ENCODE measurements around the gene CEP112.

DNA sequence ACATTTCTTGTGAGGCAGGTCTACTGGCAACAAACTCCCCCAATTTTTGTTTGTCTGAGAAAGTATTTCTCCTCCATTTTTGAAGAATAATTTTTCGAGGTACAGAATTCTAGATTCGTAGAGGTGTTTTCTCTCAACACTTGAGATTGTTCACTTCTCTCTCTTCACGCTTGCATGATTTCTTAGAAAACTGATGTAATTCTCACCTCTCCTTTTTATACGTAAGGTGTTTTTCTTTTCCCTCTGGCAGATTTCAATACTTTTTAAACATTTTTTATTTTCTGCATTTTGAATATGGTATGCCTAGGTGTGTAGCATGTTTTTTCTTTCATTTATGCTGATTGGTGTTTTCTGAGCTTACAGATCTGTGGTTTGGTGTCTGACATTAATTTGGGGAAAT is 429.0 kb downstream of the CEP112 start:
- TF ChIP-seq POLR2A (IDR thresholded peaks at IDR 0.05; ENCODE audit: extremely low read depth, insufficient read length) (no peak), CTCF (IDR thresholded peaks at IDR 0.05; ENCODE audit: low read depth, low read length) (no peak), MAX (IDR thresholded peaks at IDR 0.05; ENCODE audit: low read depth, low read length) (no peak)

Data from NB4 (cell line).